HG02852 (cell line): ENCODE results near the gene ULK2.
A peak's percentile ranks its signal among the peaks of the same experiment; 100 is the strongest.
"Not testable (repeated sequence)": the region's sequence is repeated elsewhere in the genome, so short reads cannot be mapped to it uniquely, and the experiment has no call there.

ENCODE experiments used
- ATAC-seq: cut with Tn5 transposase; IDR thresholded peaks from one replicate; pipeline ENCODE4 v1.9.1; 2021; ENCODE audit warnings: mild to moderate bottlenecking, moderate library complexity; ENCODE audit not compliant: unreplicated experiment

The ULK2 gene

GRCh38 chr17:19867329-19868078 lies at the start of gene ULK2:
ULK2 (minus strand) TSS chr17:19867936; CDS start chr17:19867417, 519 bp downstream.
- peak; percentile 55 for ATAC-seq

GRCh38 chr17:19915245-19915978 lies 47.7 kb upstream of the ULK2 start:
- ATAC-seq = no peak

GRCh38 chr17:19911033-19911432 lies 43.3 kb upstream of the ULK2 start:
- ATAC-seq = no peak

- ATAC-seq = no peak
These were observed 41.4 kb upstream of the ULK2 start for GRCh38 chr17:19909139-19909538.

GRCh38 chr17:19905502-19905901 lies 37.8 kb upstream of the ULK2 start:
- no peak for ATAC-seq

- no peak for ATAC-seq
These were observed 37.2 kb upstream of the ULK2 start for GRCh38 chr17:19904924-19905323.

GRCh38 chr17:19904412-19904811 lies 36.7 kb upstream of the ULK2 start:
- no peak for ATAC-seq

- ATAC-seq = no peak
These were observed 33.1 kb upstream of the ULK2 start for GRCh38 chr17:19900809-19901208.

- ATAC-seq = no peak
These were observed 30.2 kb upstream of the ULK2 start for GRCh38 chr17:19897903-19898302.

- no peak for ATAC-seq
These were observed 29.5 kb upstream of the ULK2 start for GRCh38 chr17:19897090-19897837.

GRCh38 chr17:19896679-19897078 lies 28.9 kb upstream of the ULK2 start:
- ATAC-seq = no peak

GRCh38 chr17:19890554-19890953 lies 22.8 kb upstream of the ULK2 start:
- ATAC-seq = not testable (repeated sequence)

- ATAC-seq = not testable (repeated sequence)
These were observed 22.3 kb upstream of the ULK2 start for GRCh38 chr17:19890001-19890400.

- ATAC-seq = no peak
These were observed 18.4 kb upstream of the ULK2 start for GRCh38 chr17:19886116-19886515.

- no peak for ATAC-seq
These were observed 15.9 kb upstream of the ULK2 start for GRCh38 chr17:19883537-19884215.

- no peak for ATAC-seq
These were observed 12.7 kb upstream of the ULK2 start for GRCh38 chr17:19880393-19880792.

GRCh38 chr17:19877364-19877945 lies 9.7 kb upstream of the ULK2 start:
- ATAC-seq = no peak

GRCh38 chr17:19876529-19877161 lies 8.9 kb upstream of the ULK2 start:
- no peak for ATAC-seq

- no peak for ATAC-seq
These were observed 6.5 kb upstream of the ULK2 start for GRCh38 chr17:19874256-19874655.

- ATAC-seq = no peak
These were observed 5.6 kb upstream of the ULK2 start for GRCh38 chr17:19873346-19873745.
